ENCODE measurements around the gene MYO7B.

MYO7B gene

GRCh38 chr2:127624320-127624755, 88.9 kb downstream of the MYO7B start:
- DNase-seq (ENCODE audit: low read depth in 4 of 4, low spot score in 1 of 4), result no peak

- DNase-seq (ENCODE audit: low read depth in 4 of 4, low spot score in 1 of 4), result no peak
These were observed 89.5 kb downstream of the MYO7B start for GRCh38 chr2:127624756-127625571.

GRCh38 chr2:127625572-127625951, 90.1 kb downstream of the MYO7B start:
- DNase-seq (ENCODE audit: low read depth in 4 of 4, low spot score in 1 of 4), result no peak

- no peak for DNase-seq (ENCODE audit: low read depth in 4 of 4, low spot score in 1 of 4)
These were observed 90.7 kb downstream of the MYO7B start for GRCh38 chr2:127626175-127626574.

- no peak for DNase-seq (ENCODE audit: low read depth in 4 of 4, low spot score in 1 of 4)
These were observed 91.6 kb downstream of the MYO7B start for GRCh38 chr2:127626917-127627739.

- no peak for DNase-seq (ENCODE audit: low read depth in 4 of 4, low spot score in 1 of 4)
These were observed 92.5 kb downstream of the MYO7B start for GRCh38 chr2:127627740-127628571.

- DNase-seq (ENCODE audit: low read depth in 4 of 4, low spot score in 1 of 4), result no peak
These were observed 93.5 kb downstream of the MYO7B start for GRCh38 chr2:127628767-127629614.

- no peak for DNase-seq (ENCODE audit: low read depth in 4 of 4, low spot score in 1 of 4)
These were observed 94.2 kb downstream of the MYO7B start for GRCh38 chr2:127629637-127630036.

GRCh38 chr2:127630096-127630863, 94.8 kb downstream of the MYO7B start:
- no peak for DNase-seq (ENCODE audit: low read depth in 4 of 4, low spot score in 1 of 4)

- no peak for DNase-seq (ENCODE audit: low read depth in 4 of 4, low spot score in 1 of 4)
These were observed 95.5 kb downstream of the MYO7B start for GRCh38 chr2:127630864-127631540.

- DNase-seq (ENCODE audit: low read depth in 4 of 4, low spot score in 1 of 4), result no peak
These were observed 96.1 kb downstream of the MYO7B start for GRCh38 chr2:127631541-127631996.

GRCh38 chr2:127631997-127632581, 96.6 kb downstream of the MYO7B start:
- no peak for DNase-seq (ENCODE audit: low read depth in 4 of 4, low spot score in 1 of 4)

GRCh38 chr2:127632592-127633489, 97.4 kb downstream of the MYO7B start:
- DNase-seq (ENCODE audit: low read depth in 4 of 4, low spot score in 1 of 4), result no peak

- no peak for DNase-seq (ENCODE audit: low read depth in 4 of 4, low spot score in 1 of 4)
These were observed 98.1 kb downstream of the MYO7B start for GRCh38 chr2:127633556-127634065.

- DNase-seq (ENCODE audit: low read depth in 4 of 4, low spot score in 1 of 4), result no peak
These were observed 98.7 kb downstream of the MYO7B start for GRCh38 chr2:127634066-127634617.

- DNase-seq (ENCODE audit: low read depth in 4 of 4, low spot score in 1 of 4), result no peak
These were observed 99.3 kb downstream of the MYO7B start for GRCh38 chr2:127634626-127635379.

All from stimulated activated CD4-positive, alpha-beta T cell treated with anti-CD3 and anti-CD28 coated beads, Interleukin-1b, Interleukin-23, amount 100 ng/mL, for 24 hours (primary cell).